K562 (cell line): ENCODE measurements around the gene CXCR5. TPM values are rescaled to one million over a fixed set of nuclear protein-coding genes. Genes with fewer than 3 reads are reported as not detected.
A peak's percentile ranks its signal among the peaks of the same experiment; 100 is the strongest.

Experiments
- ATAC-seq: fragments of 200-7000 bp; cut with Tn5 transposase; 3 replicates; pipeline ENCODE4 v1.9.1; 2020; ENCODE audit warnings: moderate library complexity
- BruUV-seq: library from RNA; stranded (reverse); fragments of 400-500 nt; replicated peaks from 2 replicates; lab custom pipeline; 2021; lab: Mats Ljungman, UMichigan
- CTCF ChIA-PET: fragments of 300-600 bp; formaldehyde crosslinking; extraction: SDS; loops from one replicate; lab custom pipeline; 2021; ENCODE audit warnings: low intra/inter-chr PET ratio; lab: Yijun Ruan, JAX
- POLR2A ChIA-PET: fragments of 300-600, 350-650 bp; sonication (Branson Sonifier 250); formaldehyde crosslinking; extraction: SDS; loops from one replicate; lab custom pipeline; 2021; ENCODE audit warnings: antibody characterized with exemption, inconsistent platforms; lab: Yijun Ruan, JAX
- DNase-seq, 4 experiments: peaks; one replicate each; pipeline versions ENCODE4 v3.0.0 to v3.0.0-alpha.2; 2011 to 2018; ENCODE audit warnings: low spot score in 3 of 4, mixed read lengths in 3 of 4; ENCODE audit errors: extremely low read depth in 1 of 4
- FAIRE-seq: peaks from 2 replicates; lab custom pipeline; 2011; peaks lifted over from hg19 to GRCh38; lab: Jason Lieb, UNC
- H2AFZ ChIP-seq: 2 replicates; pipeline ENCODE4 v1.6.0; 2011; ENCODE audit warnings: low read depth, low read length, control low read depth, inconsistent platforms
- H3K27ac ChIP-seq: fragments of 200-600 bp; 3 replicates; pipeline ENCODE4 v1.8.0; 2011; ENCODE audit warnings: low read depth, mild to moderate bottlenecking, control low read depth, inconsistent platforms, low read length, moderate library complexity, mixed read lengths; ENCODE audit errors: extremely low read depth
- H3K27me3 ChIP-seq, 2 experiments: fragments of 300-600 bp in 1 of 2; 2 replicates in 1 of 2; 3 replicates in 1 of 2; pipeline versions ENCODE4 v1.6.0 to v1.8.0; 2011; ENCODE audit warnings: inconsistent platforms in 2 of 2, low read length in 2 of 2, mild to moderate bottlenecking in 1 of 2, mixed read lengths in 1 of 2, moderate library complexity in 1 of 2; ENCODE audit not compliant: control insufficient read depth in 2 of 2, insufficient read depth in 2 of 2
- H3K36me3 ChIP-seq: fragments of 300-600 bp; 3 replicates; pipeline ENCODE4 v1.8.0; 2011; ENCODE audit warnings: mild to moderate bottlenecking, low read length, inconsistent platforms; ENCODE audit not compliant: control insufficient read depth, insufficient read depth
- H3K4me1 ChIP-seq, 2 experiments: fragments of 200-600 bp in 1 of 2; replicated peaks in 1 of 2; 2 replicates in 1 of 2; 3 replicates in 1 of 2; pipeline versions ENCODE4 v1.5.1 to v1.8.0; 2011; ENCODE audit warnings: inconsistent platforms in 2 of 2, low read length in 2 of 2, mild to moderate bottlenecking in 1 of 2, mixed read lengths in 1 of 2, moderate library complexity in 1 of 2; ENCODE audit not compliant: control insufficient read depth in 2 of 2, insufficient read depth in 2 of 2
- H3K4me2 ChIP-seq: 2 replicates; pipeline ENCODE4 v1.6.1; 2011; ENCODE audit warnings: low read length, control low read depth, inconsistent platforms, mixed read lengths; ENCODE audit not compliant: insufficient read depth
- H3K4me3 ChIP-seq: fragments of 200-600 bp; sonication (generic), shearing (Covaris generic); 2 replicates; pipeline ENCODE4 v1.5.1; 2016; ENCODE audit warnings: control low read depth, inconsistent platforms
- H3K79me2 ChIP-seq: fragments of 200-600 bp; 3 replicates; pipeline ENCODE4 v1.8.0; 2011; ENCODE audit warnings: low read length, inconsistent platforms; ENCODE audit not compliant: control insufficient read depth, insufficient read depth
- H3K9ac ChIP-seq, 2 experiments: 2 replicates each; pipeline versions ENCODE4 v1.6.0 to v1.6.1; 2011; ENCODE audit warnings: low read depth in 2 of 2, low read length in 2 of 2, control low read depth in 1 of 2, inconsistent platforms in 1 of 2, mild to moderate bottlenecking in 1 of 2, mixed read lengths in 1 of 2; ENCODE audit not compliant: insufficient read depth in 1 of 2
- H3K9me1 ChIP-seq: one replicate; pipeline ENCODE4 v1.6.0; 2011; ENCODE audit warnings: inconsistent platforms, mild to moderate bottlenecking, low read length, moderate library complexity; ENCODE audit not compliant: control insufficient read depth, insufficient read depth
- H3K9me3 ChIP-seq: replicated peaks from 2 replicates; pipeline ENCODE4 v1.5.1; 2011; ENCODE audit warnings: low read depth, low read length, inconsistent platforms; ENCODE audit not compliant: control insufficient read depth, insufficient read depth
- H4K20me1 ChIP-seq: replicated peaks from 2 replicates; pipeline ENCODE4 v1.6.1; 2011; ENCODE audit warnings: low read length, inconsistent platforms, mixed read lengths; ENCODE audit not compliant: control insufficient read depth, insufficient read depth
- POLR2G ChIP-seq: fragments of 200-400 bp; formaldehyde crosslinking; IDR thresholded peaks from 2 replicates; pipeline ENCODE4 v1.6.1; 2017; ENCODE audit warnings: low read depth, mild to moderate bottlenecking, antibody characterized with exemption, low read length, moderate library complexity
- ZNF586 ChIP-seq: fragments of 450-650 bp; formaldehyde crosslinking; conservative IDR thresholded peaks from 2 replicates; pipeline ENCODE4 v1.4.0; 2020; ENCODE audit warnings: mild to moderate bottlenecking, moderate library complexity
- WGBS: fragments of 100-300 bp; shearing (Covaris generic); methylation state at CpG from one replicate; pipeline ENCODE4 v1.1.6; 2016; ENCODE audit warnings: low coverage, mixed read lengths; ENCODE audit not compliant: insufficient coverage; ENCODE audit errors: missing lambda C conversion rate; 5-methylcytosine and 5-hydroxymethylcytosine counted together
- in situ Hi-C: fragments of 300-500 bp; cut with MboI; formaldehyde crosslinking; loops from 4 replicates; pipeline ENCODE4 v1.15.0; 2018; ENCODE audit warnings: inconsistent platforms, mixed read lengths
- intact Hi-C: fragments of 100-400 bp; cut with micrococcal nuclease; formaldehyde crosslinking; loops from 2 replicates; pipeline ENCODE4 v1.14.2; 2022
- polyA plus RNA-seq, 8 experiments: library from polyadenylated mRNA; depleted of rRNA in 4 of 8; stranded (reverse) in 5 of 8; unstranded in 3 of 8; fragments of >200 nt; fragmentation: Nextera tagmentation in 2 of 8; fragmentation: Illumina TruSeq in 1 of 8; extraction: Ambion mirVana in 2 of 8; extraction: Trizol in 1 of 8; gene quantifications; 2 replicates each; pipeline versions ENCODE4 v1.2.1 to v1.2.3, GENCODE V29; 2011 to 2014; ENCODE audit warnings: inconsistent platforms in 1 of 8, missing spikeins in 1 of 8
- total RNA-seq, 7 experiments: library from RNA; depleted of rRNA in 6 of 7; stranded (reverse); fragments of >200 nt in 6 of 7; fragmentation: Illumina TruSeq in 2 of 7; extraction: Trizol in 2 of 7; gene quantifications; 2 replicates each; pipeline versions ENCODE4 v1.2.1 to v1.2.3, GENCODE V29; 2011 to 2021; ENCODE audit warnings: low replicate concordance in 1 of 7
- TF ChIP-seq, protein P1 (sequence below), 3 experiments: fragments of 200-800 bp in 1 of 3; sonication (Bioruptor generic) in 1 of 3; sonication (generic) in 1 of 3; formaldehyde crosslinking in 1 of 3; IDR thresholded peaks; 2 replicates each; pipeline versions ENCODE4 v1.6.1 to v1.8.0; 2016 to 2022; ENCODE audit warnings: mild to moderate bottlenecking in 2 of 3, missing compliant biosample characterization in 2 of 3, missing genetic modification characterization in 2 of 3, missing genetic modification reagents in 1 of 3

Gene CXCR5
- total and polyA plus RNA-seq, 9 of the 15 experiments (the other 6 are each of a cell fraction or from before 2014, with no cell fraction given): 0.03 to 0.06 TPM; not detected in 7

DNA sequence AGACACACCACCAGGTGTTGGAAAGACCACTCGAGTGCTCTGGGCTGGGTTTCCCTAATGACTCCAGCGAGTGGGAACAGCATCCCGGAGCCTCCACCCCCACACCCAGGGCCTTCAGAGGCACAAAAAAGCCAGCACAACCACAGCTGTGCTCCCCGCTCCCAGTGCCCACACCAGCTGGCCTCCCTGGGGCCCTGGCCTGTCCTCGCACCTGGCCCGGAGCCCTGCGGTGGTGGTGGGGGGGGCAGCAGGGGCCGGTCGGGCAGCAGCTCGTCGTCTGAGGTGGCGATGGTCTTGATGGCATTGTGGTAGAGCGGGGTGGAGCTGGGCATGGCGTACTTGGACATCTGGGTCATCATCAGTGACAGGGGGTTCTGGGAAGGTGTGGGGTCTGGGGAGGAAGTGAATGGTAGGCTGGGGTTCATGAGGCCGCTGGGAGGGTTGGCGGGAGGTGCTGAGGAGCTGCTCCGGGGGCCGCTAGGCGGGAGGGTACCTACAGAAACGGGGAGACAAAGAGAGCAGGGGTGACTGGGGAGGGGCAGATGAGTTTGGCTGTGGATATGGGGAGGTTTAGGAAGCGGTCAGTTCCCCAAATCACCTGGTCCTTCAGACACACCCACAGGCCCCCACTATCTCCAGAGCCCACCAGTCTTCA is 16.1 kb downstream of the CXCR5 start:
- H3K4me2 ChIP-seq: no peak overlapping the region
- H3K79me2 ChIP-seq: no peaks in the 10 kb centered on the region
- no peak for FAIRE-seq
- peaks cover 0 to 38% of the 10 kb centered on the region in 2 experiments; a peak in 2 of 5 replicates for H3K4me1 ChIP-seq
- no peak overlapping the region for H3K27ac ChIP-seq
- DNase-seq: no peak
- POLR2A ChIA-PET: interaction anchor here (1.0 kb wide), 1 partner anchor 17 kb away, joined by 3 read pairs; the partner anchor contains the start of gene CXCR5
- no TSS peak for BruUV-seq
- H3K9me3 ChIP-seq: no peaks in the 10 kb centered on the region; the same call in 1 of the 2 replicates
- H3K36me3 ChIP-seq: peaks cover 39% of the 10 kb centered on the region; the same call in 1 of the 3 replicates
- no peak overlapping the region for H2AFZ ChIP-seq
- no peak for ATAC-seq
- in situ Hi-C loops (no loop called here), intact Hi-C loops (no loop called here)
- no peaks in the 10 kb centered on the region for H3K27me3 ChIP-seq
- no peaks in the 10 kb centered on the region for H4K20me1 ChIP-seq
- TF ChIP-seq, protein P1, sequence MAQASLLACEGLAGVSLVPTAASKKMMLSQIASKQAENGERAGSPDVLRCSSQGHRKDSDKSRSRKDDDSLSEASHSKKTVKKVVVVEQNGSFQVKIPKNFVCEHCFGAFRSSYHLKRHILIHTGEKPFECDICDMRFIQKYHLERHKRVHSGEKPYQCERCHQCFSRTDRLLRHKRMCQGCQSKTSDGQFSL (CRISPR knock-in tag; IDR thresholded peaks at IDR 0.05): 0 out of 2 replicates have a peak, but pooled peaks have one; percentile 62
- TF ChIP-seq, protein P1 (tag; IDR thresholded peaks at IDR 0.05): no peak
- TF ChIP-seq POLR2G (0 out of 2 replicates have a peak, but pooled peaks have one; percentile 14), ZNF586 (no peak)
- no peak overlapping the region for H3K4me3 ChIP-seq
- H3K9ac ChIP-seq: 0 out of 4 replicates have a peak overlapping the region, but pooled peaks of 1 of the 2 experiments have one; percentile 8
- CTCF ChIA-PET: no interaction called here
- H3K9me1 ChIP-seq: no peaks in the 10 kb centered on the region
- 88% methylated on average over 13 of the region's 21 CpGs for WGBS
